ENCODE measurements around the gene SEC22C. TPM values are rescaled to one million over a fixed set of nuclear protein-coding genes. Genes with fewer than 3 reads are reported as not detected.

Gene SEC22C
- total RNA-seq, 2 donors from 2014 or later = 35.2 to 38.4 TPM

- no peaks in the 10 kb centered on the region for H3K36me3 ChIP-seq (ENCODE audit: control insufficient read depth, insufficient read depth, low read length)
- no peak overlapping the region for H3K4me3 ChIP-seq (ENCODE audit: low read length)
- no peaks in the 10 kb centered on the region for H3K4me1 ChIP-seq (ENCODE audit: control insufficient read depth, insufficient read depth, low read length)
- peak; percentile 96 for DNase-seq
- H3K36me3 Mint-ChIP-seq (ENCODE audit: low read depth) = no peaks in the 10 kb centered on the region
- H3K9ac ChIP-seq (ENCODE audit: extremely low read depth, low read length, poor library complexity, severe bottlenecking) = no peak overlapping the region
- TF ChIP-seq CTCF (conservative IDR thresholded peaks at IDR 0.05) = peak; percentile 89
- no peak overlapping the region for H3K27ac ChIP-seq (ENCODE audit: low read depth, low read length)
- peaks cover 5% of the 10 kb centered on the region for H3K27me3 Mint-ChIP-seq (ENCODE audit: insufficient read depth)
- peaks cover 5% of the 10 kb centered on the region for H3K4me1 Mint-ChIP-seq
- no peak overlapping the region for H3K27ac Mint-ChIP-seq
- no peaks in the 10 kb centered on the region for H3K27me3 ChIP-seq (ENCODE audit: control insufficient read depth, insufficient read depth, low read length, poor library complexity, severe bottlenecking)
- H3K9me3 Mint-ChIP-seq = no peaks in the 10 kb centered on the region
- H3K4me3 Mint-ChIP-seq = no peak overlapping the region
- WGBS, 2 experiments (ENCODE audit: insufficient coverage in 1 of 2, insufficient read length in 1 of 2) = 63 to 95% methylated on average over 4 to 14 of the region's 14 CpGs
- no peaks in the 10 kb centered on the region for H3K9me3 ChIP-seq (ENCODE audit: control insufficient read depth, low read length)
These were observed 41.7 kb downstream of the SEC22C start for GRCh38 chr3:42539871-42540714.

- no peak for DNase-seq
- peaks cover 1% of the 10 kb centered on the region for H3K36me3 Mint-ChIP-seq (ENCODE audit: low read depth)
- no peak overlapping the region for H3K27ac Mint-ChIP-seq
- Histone ChIP-seq H3K9ac (ENCODE audit: extremely low read depth, low read length, poor library complexity, severe bottlenecking) (no peak overlapping the region), H3K36me3 (ENCODE audit: control insufficient read depth, insufficient read depth, low read length) (no peaks in the 10 kb centered on the region), H3K27me3 (ENCODE audit: control insufficient read depth, insufficient read depth, low read length, poor library complexity, severe bottlenecking) (no peaks in the 10 kb centered on the region), H3K9me3 (ENCODE audit: control insufficient read depth, low read length) (no peaks in the 10 kb centered on the region), H3K4me3 (ENCODE audit: low read length) (no peak overlapping the region), H3K4me1 (ENCODE audit: control insufficient read depth, insufficient read depth, low read length) (no peaks in the 10 kb centered on the region), H3K27ac (ENCODE audit: low read depth, low read length) (no peak overlapping the region)
- no peaks in the 10 kb centered on the region for H3K9me3 Mint-ChIP-seq
- peaks cover 5% of the 10 kb centered on the region for H3K27me3 Mint-ChIP-seq (ENCODE audit: insufficient read depth)
- peaks cover 8% of the 10 kb centered on the region for H3K4me1 Mint-ChIP-seq
- TF ChIP-seq CTCF (conservative IDR thresholded peaks at IDR 0.05) = no peak
- no peak overlapping the region for H3K4me3 Mint-ChIP-seq
These were observed 44.4 kb downstream of the SEC22C start for GRCh38 chr3:42537350-42537749.

- peak; percentile 82 for TF ChIP-seq CTCF (conservative IDR thresholded peaks at IDR 0.05)
- Mint-ChIP-seq H3K27ac (no peak overlapping the region), H3K27me3 (ENCODE audit: insufficient read depth) (peaks cover 5% of the 10 kb centered on the region), H3K4me3 (no peak overlapping the region), H3K9me3 (no peaks in the 10 kb centered on the region), H3K4me1 (peaks cover 8% of the 10 kb centered on the region), H3K36me3 (ENCODE audit: low read depth) (peaks cover 4% of the 10 kb centered on the region)
- no peaks in the 10 kb centered on the region for H3K9me3 ChIP-seq (ENCODE audit: control insufficient read depth, low read length)
- DNase-seq = peak; percentile 90
- no peaks in the 10 kb centered on the region for H3K36me3 ChIP-seq (ENCODE audit: control insufficient read depth, insufficient read depth, low read length)
- no peaks in the 10 kb centered on the region for H3K4me1 ChIP-seq (ENCODE audit: control insufficient read depth, insufficient read depth, low read length)
- H3K9ac ChIP-seq (ENCODE audit: extremely low read depth, low read length, poor library complexity, severe bottlenecking) = no peak overlapping the region
- no peak overlapping the region for H3K4me3 ChIP-seq (ENCODE audit: low read length)
- H3K27me3 ChIP-seq (ENCODE audit: control insufficient read depth, insufficient read depth, low read length, poor library complexity, severe bottlenecking) = no peaks in the 10 kb centered on the region
- WGBS, 2 experiments (ENCODE audit: insufficient coverage in 1 of 2, insufficient read length in 1 of 2) = 82 to 90% methylated on average over 16 to 35 of the region's 35 CpGs
- H3K27ac ChIP-seq (ENCODE audit: low read depth, low read length) = no peak overlapping the region
These were observed 45.6 kb downstream of the SEC22C start for GRCh38 chr3:42535981-42536784.

Data from endodermal cell (in vitro differentiated cells).